Activated CD8-positive, alpha-beta T cell treated with anti-CD3 and anti-CD28 coated beads for 36 hours (primary cell): ENCODE data around the gene DNAJC21. TPM values are rescaled to one million over a fixed set of nuclear protein-coding genes. Genes with fewer than 3 reads are reported as not detected.
A peak's percentile ranks its signal among the peaks of the same experiment; 100 is the strongest.
"Not testable (repeated sequence)": the region's sequence is repeated elsewhere in the genome, so short reads cannot be mapped to it uniquely, and the experiment has no call there.

Source experiments
- ATAC-seq: fragments of 200-7000 bp; cut with Tn5 transposase; one replicate; pipeline ENCODE4 v1.10.0; 2021; ENCODE audit warnings: mild to moderate bottlenecking, moderate library complexity
- CTCF ChIA-PET: fragments of 350-600 bp; sonication (Branson Sonifier 250); formaldehyde crosslinking; loops from one replicate; lab custom pipeline; 2021; ENCODE audit warnings: antibody characterized with exemption; lab: Charles Lee
- POLR2A ChIA-PET: fragments of 350-600 bp; sonication (Branson Sonifier 250); formaldehyde crosslinking; loops from one replicate; lab custom pipeline; 2021; ENCODE audit warnings: antibody characterized with exemption; lab: Charles Lee
- DNase-seq: peaks from one replicate; pipeline ENCODE4 v3.0.0-alpha.2; 2020
- H3K27ac Mint-ChIP-seq: one replicate; pipeline ENCODE4 v1.8.0; 2021; ENCODE audit warnings: mild to moderate bottlenecking, mixed read lengths
- H3K27me3 Mint-ChIP-seq: one replicate; pipeline ENCODE4 v1.8.0; 2021; ENCODE audit warnings: mixed read lengths
- H3K36me3 Mint-ChIP-seq: one replicate; pipeline ENCODE4 v1.8.0; 2021; ENCODE audit warnings: low read depth, mixed read lengths
- H3K4me1 Mint-ChIP-seq: one replicate; pipeline ENCODE4 v1.8.0; 2021; ENCODE audit warnings: low read depth, mixed read lengths
- H3K4me3 Mint-ChIP-seq: one replicate; pipeline ENCODE4 v1.8.0; 2021; ENCODE audit warnings: mild to moderate bottlenecking, moderate library complexity, mixed read lengths
- H3K9me3 Mint-ChIP-seq: one replicate; pipeline ENCODE4 v1.8.0; 2021; ENCODE audit warnings: mixed read lengths
- CTCF ChIP-seq: fragments of 200-600 bp; IDR thresholded peaks from one replicate; pipeline ENCODE4 v1.8.0; 2022; ENCODE audit warnings: antibody characterized with exemption, mild to moderate bottlenecking
- intact Hi-C: fragments of 100-400 bp; cut with micrococcal nuclease; formaldehyde crosslinking; loops from one replicate; pipeline ENCODE4 v1.10.0; 2022
- total RNA-seq, 2 experiments: library from RNA; stranded (reverse); gene quantifications; one replicate each; pipeline ENCODE4 v1.2.3, GENCODE V29; 2021

DNAJC21 gene
- total RNA-seq, 2 experiments from 2014 or later, result 48.3 to 51.8 TPM

- no peak for ATAC-seq
- Mint-ChIP-seq H3K36me3 (peaks cover 64% of the 10 kb centered on the region), H3K27me3 (no peaks in the 10 kb centered on the region), H3K9me3 (no peaks in the 10 kb centered on the region), H3K4me1 (peaks cover 35% of the 10 kb centered on the region), H3K27ac (no peak overlapping the region), H3K4me3 (no peak overlapping the region)
- CTCF ChIA-PET, result interaction anchor here (1.0 to 1.4 kb wide), 2 partner anchors 10 to 85 kb away, joined by 3 to 5 read pairs; partner anchors contain the start of gene DNAJC21
- POLR2A ChIA-PET, result no interaction called here
- intact Hi-C loops, result no loop called here
- TF ChIP-seq CTCF, result no peak
- no peak for DNase-seq
These were observed 10.3 kb upstream of the DNAJC21 start for GRCh38 chr5:34919077-34919476.

- H3K4me3 Mint-ChIP-seq, H3K9me3 Mint-ChIP-seq, DNase-seq, intact Hi-C loops, H3K27me3 Mint-ChIP-seq: not testable (repeated sequence)
- Mint-ChIP-seq H3K4me1 (peaks cover 45% of the 10 kb centered on the region), H3K36me3 (peaks cover 58% of the 10 kb centered on the region), H3K27ac (peak overlapping the region; percentile 76)
- POLR2A ChIA-PET, result interaction anchor here (1.6 kb wide), 1 partner anchor 8 kb away, joined by 21 read pairs; the partner anchor contains the start of genes BRIX1 and RAD1
- CTCF ChIA-PET, result interaction anchor here (0.8 to 1.6 kb wide), 2 partner anchors 8 to 24 kb away, joined by 5 to 9 read pairs; partner anchors contain the start of genes BRIX1 and RAD1
- ATAC-seq, result peak; percentile 5
These were observed 6.1 kb upstream of the DNAJC21 start for GRCh38 chr5:34923256-34923655.

- Mint-ChIP-seq H3K4me1 (peaks cover 46% of the 10 kb centered on the region), H3K9me3 (no peaks in the 10 kb centered on the region), H3K36me3 (peaks cover 53% of the 10 kb centered on the region), H3K27ac (peak overlapping the region; percentile 76), H3K27me3 (no peaks in the 10 kb centered on the region), H3K4me3 (peak overlapping the region; percentile 26)
- TF ChIP-seq CTCF, result no peak
- ATAC-seq (peak; percentile 94), DNase-seq (peak; percentile 68)
- intact Hi-C loops, result no loop called here
- ChIA-PET CTCF (interaction anchor here (0.8 to 1.6 kb wide), 2 partner anchors 9 to 25 kb away, joined by 5 to 9 read pairs; partner anchors contain the start of genes BRIX1 and RAD1), POLR2A (interaction anchor here (1.6 kb wide), 1 partner anchor 9 kb away, joined by 21 read pairs; the partner anchor contains the start of genes BRIX1 and RAD1)
These were observed 5.5 kb upstream of the DNAJC21 start for GRCh38 chr5:34923694-34924461.

GRCh38 chr5:34924462-34924765 lies 4.9 kb upstream of the DNAJC21 start:
- ChIA-PET POLR2A (interaction anchor here (1.6 kb wide), 1 partner anchor 9 kb away, joined by 21 read pairs; the partner anchor contains the start of genes BRIX1 and RAD1), CTCF (interaction anchor here (1.6 kb wide), 1 partner anchor 9 kb away, joined by 9 read pairs; the partner anchor contains the start of genes BRIX1 and RAD1)
- ATAC-seq, result no peak
- H3K27me3 Mint-ChIP-seq, result no peaks in the 10 kb centered on the region
- H3K36me3 Mint-ChIP-seq, result peaks cover 56% of the 10 kb centered on the region
- intact Hi-C loops, result no loop called here
- H3K4me3 Mint-ChIP-seq, result no peak overlapping the region
- no peaks in the 10 kb centered on the region for H3K9me3 Mint-ChIP-seq
- no peak for DNase-seq
- H3K27ac Mint-ChIP-seq, result peak overlapping the region; percentile 79
- TF ChIP-seq CTCF, result no peak
- peaks cover 49% of the 10 kb centered on the region for H3K4me1 Mint-ChIP-seq

- intact Hi-C loops, result no loop called here
- no peak for TF ChIP-seq CTCF
- peaks cover 50% of the 10 kb centered on the region for H3K36me3 Mint-ChIP-seq
- no peaks in the 10 kb centered on the region for H3K9me3 Mint-ChIP-seq
- POLR2A ChIA-PET, result no interaction called here
- H3K4me1 Mint-ChIP-seq, result peaks cover 52% of the 10 kb centered on the region
- H3K27ac Mint-ChIP-seq, result peak overlapping the region; percentile 71
- CTCF ChIA-PET, result no interaction called here
- ATAC-seq (no peak), DNase-seq (no peak)
- H3K4me3 Mint-ChIP-seq, result no peak overlapping the region
- H3K27me3 Mint-ChIP-seq, result no peaks in the 10 kb centered on the region
These were observed 3.0 kb upstream of the DNAJC21 start for GRCh38 chr5:34926318-34926888.
